ENCODE data around the gene BCAS3.

The BCAS3 gene

DNA sequence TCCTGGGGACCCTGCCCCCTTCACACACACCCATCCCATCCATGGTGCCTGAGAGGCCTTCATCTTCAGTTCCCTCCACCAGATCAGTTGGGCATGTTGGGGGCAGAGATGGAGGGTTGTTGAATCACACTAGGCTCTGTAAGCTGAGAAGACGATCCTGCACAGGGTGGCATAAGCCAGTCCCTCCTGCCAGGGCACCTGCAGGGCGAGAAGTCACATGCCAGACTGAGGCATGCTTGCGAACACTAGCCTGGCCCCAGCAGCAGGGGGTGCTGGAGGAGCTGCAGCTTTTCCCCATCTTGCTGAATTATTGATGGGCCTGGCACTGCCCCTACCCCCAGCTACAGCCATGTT lies 715.9 kb downstream of the BCAS3 start:
- DNase-seq: no peak

DNA sequence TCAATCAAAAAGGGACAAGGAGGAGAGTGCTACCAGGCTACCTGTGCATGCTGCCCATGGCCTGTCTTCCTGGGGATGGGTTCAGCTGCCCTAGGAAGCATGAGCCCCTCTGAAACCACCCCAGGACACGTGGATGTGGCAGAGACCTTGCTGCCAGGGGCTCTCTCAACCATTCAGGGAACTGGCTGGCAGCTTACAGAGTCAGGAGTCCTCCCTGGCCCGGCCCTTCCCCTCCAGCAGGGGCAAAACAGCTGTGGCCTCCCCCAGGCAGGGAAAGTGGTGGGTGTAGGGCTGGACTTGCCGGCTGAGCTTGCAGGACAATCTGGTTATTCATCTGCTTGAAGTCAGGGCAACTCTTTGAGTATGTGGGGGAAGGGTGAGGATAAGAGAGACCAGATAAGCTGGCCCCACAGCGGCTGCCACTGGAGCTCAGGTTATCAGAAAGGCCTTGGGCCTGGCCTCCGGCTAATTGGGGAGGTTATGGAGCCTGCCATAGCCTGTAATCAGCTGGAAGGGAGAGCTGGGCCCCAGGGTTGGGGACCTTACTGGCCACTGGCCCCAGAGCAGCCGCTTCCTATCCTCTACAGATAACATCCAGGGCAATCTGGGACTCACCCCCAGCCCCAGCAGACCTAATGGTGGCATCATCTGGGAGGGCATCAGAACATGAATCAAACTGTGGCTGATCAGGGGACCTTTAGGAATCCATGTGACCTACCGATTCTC lies 716.4 kb downstream of the BCAS3 start:
- no peak for DNase-seq

DNA sequence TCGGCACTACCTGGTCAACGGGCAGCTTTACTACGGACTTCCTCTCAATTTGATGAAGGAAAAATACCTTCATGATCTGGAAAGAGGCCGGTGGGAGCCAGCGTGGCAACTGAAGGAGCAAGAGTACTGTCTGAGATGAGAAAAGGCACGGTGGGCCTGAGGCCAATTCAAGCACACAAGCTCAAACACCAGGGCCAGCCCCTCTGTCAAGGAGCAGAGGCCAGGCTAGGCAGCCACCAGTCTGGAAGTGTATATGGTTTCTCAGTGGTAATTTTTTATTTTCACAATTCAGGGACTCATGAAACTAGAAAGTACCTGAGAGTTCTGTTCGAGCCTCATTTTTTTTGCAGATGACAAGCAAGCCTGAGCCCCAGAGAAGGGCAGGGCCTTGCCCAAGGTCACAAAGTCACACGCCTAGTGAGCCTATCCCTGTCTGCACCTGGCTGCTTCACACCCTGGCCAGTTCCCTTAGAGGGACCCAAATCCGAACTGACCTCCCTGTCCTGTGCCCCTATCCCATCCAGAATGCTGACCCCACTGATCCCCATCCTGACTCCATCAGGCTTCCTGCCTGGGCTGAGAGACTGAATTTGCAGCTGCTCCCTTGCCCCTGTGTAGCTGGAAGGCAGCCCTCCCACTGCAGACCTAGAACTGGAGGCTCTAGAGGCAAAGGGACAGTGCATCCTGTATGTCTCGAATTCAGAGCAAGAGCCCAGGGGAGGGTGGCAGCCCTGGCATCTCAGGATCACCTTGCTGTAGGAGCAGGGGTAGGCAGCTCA lies 717.2 kb downstream of the BCAS3 start:
- no peak for DNase-seq

DNA sequence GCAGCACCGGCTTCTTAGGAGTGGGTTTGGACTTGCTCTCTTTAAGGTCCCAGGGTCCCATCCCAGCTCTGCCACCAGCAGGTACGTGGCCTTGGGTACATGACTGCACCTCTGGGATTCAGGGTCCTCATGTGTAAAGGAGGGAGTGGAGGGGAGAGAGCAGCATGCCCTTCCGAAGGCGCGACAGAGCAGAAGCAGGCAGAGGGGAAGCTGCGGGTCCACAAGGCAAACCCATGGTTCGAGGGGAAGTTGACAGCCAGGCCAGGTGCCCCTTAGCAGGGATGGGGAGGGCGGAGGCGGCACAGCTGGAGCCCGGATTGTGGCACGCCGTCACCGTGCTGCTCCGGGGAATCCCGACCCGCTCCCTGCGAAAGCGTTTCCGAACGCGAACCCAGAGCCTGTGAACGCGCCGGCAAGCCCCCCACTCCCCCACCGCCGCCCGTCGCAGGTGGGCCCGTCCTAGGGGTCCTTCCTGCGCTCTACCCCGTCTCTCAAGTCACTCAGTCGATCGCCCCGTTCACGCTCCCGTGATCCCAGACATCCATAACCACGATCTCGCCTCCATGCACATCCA lies 717.8 kb downstream of the BCAS3 start:
- DNase-seq: no peak

DNA sequence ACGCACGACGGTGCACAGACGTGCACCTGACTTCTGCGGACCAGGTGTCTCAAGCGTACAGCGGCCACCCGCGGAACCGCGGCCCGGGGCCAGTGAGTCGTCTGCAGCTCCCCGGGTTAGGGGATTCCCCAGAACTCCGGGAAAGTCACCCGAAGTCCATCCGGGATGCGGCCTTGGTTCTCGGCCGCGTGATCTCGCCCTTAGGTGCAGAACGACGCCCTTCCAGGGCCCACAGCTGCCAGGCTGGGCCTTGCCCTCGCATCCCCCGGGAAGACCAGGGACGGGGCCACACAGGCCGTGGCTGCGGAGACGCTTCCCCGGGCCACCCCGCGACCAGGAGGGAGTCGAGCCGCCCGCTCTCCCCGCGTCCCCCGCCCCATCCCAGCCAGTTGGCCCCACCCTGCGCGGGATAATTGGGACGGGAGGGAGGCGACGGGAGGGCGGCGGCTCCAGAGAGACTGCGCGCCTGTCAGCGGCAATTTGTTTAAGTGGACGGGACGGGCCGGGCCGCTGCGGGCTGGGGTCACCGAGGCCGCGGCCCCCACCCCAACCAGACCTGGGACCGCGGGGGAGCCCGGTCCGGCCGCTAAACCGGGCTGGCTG lies 718.4 kb downstream of the BCAS3 start:
- DNase-seq: no peak

DNA sequence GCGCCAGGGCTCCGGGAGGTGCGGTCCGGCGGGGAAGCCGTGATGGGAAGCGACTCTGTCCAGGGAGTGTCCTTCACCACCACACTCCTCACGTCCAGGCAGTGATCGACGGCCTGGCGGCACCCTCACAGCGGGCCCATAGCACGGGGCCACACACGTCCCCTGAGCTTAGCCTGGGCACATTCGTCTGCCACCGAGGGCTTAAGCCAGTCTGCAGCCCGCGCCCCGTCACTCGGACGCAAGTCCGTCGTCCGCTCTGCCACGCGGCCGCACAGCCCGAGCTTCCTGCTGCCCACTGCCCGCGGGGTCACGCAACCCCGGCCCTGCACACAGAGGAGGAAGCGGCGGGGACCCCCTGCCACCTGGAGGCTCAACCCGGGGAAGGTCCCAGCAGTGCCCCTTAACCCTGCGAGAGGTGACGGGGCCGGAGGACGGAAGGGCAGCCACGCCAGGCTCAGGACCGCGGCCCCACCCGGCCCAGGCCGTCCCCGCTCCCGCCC lies 719.0 kb downstream of the BCAS3 start:
- DNase-seq: no peak

DNA sequence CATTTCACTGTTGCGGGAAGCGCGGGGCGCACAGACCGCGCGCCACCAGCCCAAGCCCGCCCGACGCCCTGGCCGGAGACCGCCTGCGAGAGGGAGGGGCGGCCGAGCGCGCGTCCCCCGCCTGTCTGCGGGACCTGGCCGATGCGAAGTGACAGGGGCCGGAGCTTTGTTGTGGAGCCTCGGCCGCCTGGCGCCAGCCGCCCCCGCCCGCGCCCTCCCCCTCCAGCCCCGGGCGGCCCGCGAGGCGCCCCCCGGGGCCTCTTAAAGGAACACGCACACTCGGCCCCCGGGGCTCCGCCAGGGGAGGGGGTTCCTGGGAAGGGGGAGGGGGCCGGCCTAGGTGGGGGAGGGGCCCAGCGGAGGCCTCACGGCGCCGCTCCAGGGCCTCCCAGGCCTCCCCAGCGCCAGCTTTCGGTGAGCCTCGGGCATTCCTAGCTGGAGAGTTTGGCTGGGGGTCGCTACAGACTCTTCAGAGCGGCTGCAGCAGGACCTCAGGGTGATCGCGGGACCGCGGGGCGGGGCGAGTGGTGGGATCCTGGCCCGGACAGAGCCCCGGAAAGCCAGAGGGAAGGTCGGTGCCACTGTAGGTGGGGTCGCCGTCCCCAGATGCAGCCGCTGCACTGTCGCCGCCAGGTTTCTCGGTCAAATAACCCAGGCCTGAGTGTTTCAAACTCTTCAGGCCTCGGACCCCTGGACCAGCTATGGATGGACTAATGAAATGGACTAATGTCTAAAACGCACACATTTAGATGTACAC lies 719.6 kb downstream of the BCAS3 start:
- peak in 2 of 3 experiments; percentile 27 to 42 for DNase-seq

DNA sequence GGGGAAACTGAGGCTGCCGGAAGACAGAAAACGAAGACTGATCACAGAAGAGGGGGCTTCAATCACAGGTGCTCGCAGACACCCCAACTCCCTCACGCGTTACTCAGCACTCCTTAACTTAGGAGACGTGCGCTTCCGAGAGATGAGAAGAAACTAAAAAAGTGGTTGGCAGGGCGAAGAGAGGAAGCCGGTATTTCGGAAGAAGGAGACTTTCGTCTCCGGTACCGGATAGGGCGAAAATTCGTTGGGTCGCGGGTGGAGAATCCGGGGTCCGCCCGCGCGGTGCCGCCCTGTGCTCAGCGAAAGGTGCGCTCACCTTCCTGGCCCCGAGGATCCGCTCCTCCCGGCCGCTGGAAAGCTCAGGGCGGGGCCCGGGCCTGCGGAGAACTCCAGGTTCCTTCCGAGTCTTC lies 721.1 kb downstream of the BCAS3 start:
- peak in 2 of 3 experiments; percentile 50 to 51 for DNase-seq

DNA sequence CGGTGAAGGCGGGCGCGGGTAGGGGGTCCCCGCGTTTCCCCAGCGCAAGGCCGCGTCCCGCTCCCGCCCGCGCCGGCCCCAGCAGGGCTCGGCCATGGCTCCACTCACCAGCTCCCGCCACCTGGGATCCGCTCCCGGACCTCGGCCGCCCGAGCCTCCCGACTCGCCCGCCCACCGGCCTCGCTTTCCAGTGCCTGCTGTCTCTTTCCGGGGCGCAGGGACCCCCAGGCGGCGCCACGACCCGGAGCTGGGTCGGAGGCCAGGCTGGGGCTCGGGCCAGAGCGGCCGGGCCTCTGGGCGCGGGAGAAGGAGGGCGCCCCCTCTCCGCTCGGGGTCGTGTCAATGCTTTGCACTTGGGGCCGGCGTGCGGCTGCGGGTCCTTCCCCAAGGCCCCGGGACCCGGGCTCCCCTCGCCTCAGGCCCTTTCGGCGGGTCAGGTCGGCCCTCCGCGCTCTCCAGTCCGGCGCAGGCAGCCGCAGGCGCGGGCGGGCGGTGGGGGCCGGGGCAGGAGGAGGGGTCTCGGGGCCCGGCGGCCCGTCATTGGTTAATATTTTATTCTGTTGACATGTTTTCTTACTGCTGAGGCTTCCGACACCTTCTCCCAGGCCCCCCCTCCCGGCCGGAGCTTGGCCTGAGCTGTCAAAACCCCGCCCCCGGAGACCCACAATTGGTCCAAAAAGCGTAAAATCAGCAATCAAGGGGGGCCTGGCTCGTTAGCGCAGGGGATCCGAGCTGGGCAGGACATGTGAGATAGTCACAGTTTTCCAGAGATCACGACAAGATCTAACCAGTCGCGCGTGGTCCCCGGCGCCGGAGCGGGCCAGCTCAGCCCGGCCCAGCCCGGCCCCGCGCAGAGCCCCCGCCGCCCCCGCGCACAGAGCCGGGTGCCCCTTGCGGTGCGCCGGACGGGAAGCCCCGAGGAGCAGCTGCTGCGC lies 721.7 kb downstream of the BCAS3 start, which contains the start of gene TBX2:
TSS of gene TBX2 (plus strand) at position 713 of the 935 bp plus-strand sequence. CDS start 334 bp downstream, outside the sequence.
- peak in 2 of 3 experiments; percentile 62 to 72 for DNase-seq

DNA sequence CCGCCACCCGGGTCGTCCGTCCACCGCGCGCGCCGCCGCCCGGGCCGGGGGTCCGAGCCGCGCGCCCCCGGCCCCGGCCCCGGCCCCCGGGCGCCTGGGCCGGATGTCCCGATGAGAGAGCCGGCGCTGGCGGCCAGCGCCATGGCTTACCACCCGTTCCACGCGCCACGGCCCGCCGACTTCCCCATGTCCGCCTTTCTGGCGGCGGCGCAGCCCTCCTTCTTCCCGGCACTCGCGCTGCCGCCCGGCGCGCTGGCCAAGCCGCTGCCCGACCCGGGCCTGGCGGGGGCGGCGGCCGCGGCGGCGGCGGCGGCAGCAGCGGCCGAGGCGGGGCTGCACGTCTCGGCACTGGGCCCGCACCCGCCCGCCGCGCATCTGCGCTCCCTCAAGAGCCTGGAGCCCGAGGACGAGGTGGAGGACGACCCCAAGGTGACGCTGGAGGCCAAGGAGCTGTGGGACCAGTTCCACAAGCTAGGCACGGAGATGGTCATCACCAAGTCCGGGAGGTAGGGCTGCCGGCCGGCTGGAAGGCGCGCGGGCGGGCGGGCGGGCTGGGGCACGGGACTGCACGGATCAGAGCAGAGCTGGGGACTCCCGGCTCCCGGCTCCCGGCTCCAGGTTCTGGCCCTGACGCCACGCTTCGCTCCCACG lies 722.5 kb downstream of the BCAS3 start:
- DNase-seq: peak in 2 of 3 experiments; percentile 15 to 41

DNA sequence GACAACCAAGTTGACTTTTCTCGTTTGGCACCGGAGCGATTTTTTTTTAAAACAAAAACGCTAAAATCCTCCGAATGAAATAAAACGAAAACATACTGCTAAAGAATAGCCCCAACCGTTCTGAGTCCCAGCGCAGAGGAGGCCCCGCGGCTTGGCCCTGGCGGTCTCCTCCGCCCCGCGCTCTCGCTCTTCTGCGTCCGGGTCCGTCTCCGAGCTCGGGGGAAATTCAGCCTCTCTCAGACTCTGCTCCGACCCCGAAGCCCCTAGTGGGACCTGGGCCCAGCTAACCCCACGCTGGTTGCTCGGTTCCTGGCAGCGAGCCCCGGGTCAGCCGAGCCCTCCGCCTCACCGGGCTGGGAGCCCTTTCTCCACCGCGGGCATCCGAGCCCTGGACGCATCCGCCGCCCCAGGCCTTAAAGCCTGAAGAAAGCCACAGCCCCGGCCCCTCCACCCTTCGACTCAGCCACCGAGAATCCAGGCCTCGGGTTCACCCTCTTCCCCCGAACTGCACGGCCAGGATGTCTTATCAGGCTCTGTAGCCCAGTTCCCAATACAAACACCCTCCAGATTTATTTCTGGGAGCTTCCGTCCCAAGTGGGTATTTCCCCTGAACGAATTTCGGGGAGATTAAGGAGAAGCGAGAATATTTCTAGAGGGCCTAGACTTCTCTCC lies 723.2 kb downstream of the BCAS3 start:
- no peak for DNase-seq

DNA sequence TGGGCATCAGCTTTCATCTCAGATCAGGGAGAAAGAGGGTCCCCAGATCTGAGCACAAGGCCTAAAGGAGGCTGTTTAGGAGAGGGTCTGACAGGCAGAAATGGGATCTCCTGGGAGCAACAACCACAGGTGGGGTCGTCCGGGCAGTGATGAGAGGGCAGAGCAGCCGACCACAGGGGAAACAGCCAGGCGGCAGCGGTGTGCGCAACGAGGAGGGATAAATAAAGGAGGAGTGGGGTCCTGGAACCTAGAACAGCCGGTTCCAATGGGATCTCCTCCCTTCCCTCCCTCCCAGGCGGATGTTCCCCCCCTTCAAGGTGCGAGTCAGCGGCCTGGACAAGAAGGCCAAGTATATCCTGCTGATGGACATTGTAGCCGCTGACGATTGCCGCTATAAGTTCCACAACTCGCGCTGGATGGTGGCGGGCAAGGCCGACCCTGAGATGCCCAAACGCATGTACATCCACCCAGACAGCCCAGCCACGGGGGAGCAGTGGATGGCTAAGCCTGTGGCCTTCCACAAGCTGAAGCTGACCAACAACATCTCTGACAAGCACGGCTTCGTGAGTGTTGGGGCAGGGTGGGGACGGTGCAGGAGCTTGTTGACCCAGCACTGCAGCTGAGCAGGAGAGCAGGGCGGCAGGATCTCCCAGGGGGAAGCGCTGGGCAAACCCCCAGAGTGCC lies 723.9 kb downstream of the BCAS3 start:
- DNase-seq: no peak

DNA sequence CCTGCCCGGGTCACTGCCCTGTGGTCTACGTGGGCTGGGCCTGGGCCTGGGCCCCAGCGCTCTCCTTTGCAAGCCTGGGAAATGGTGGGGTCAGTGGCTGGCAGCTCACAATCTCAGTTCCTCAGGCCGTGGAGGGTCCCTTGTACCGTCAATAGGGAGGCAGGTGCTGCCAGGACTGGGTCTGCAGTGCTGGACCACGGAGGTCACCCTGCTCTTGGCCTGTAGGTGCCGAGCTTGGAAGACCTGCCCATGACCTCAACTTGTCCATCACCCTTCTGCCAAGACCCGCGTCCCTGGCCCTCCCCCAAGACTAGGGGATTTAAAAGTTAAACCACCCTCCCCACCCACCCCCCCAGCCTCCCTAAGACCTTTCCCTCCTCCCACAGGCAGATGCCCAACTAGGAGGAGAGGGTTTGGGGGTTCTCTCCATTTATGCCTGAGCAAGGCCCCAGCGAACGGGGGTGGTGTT lies 724.5 kb downstream of the BCAS3 start:
- DNase-seq: no peak

DNA sequence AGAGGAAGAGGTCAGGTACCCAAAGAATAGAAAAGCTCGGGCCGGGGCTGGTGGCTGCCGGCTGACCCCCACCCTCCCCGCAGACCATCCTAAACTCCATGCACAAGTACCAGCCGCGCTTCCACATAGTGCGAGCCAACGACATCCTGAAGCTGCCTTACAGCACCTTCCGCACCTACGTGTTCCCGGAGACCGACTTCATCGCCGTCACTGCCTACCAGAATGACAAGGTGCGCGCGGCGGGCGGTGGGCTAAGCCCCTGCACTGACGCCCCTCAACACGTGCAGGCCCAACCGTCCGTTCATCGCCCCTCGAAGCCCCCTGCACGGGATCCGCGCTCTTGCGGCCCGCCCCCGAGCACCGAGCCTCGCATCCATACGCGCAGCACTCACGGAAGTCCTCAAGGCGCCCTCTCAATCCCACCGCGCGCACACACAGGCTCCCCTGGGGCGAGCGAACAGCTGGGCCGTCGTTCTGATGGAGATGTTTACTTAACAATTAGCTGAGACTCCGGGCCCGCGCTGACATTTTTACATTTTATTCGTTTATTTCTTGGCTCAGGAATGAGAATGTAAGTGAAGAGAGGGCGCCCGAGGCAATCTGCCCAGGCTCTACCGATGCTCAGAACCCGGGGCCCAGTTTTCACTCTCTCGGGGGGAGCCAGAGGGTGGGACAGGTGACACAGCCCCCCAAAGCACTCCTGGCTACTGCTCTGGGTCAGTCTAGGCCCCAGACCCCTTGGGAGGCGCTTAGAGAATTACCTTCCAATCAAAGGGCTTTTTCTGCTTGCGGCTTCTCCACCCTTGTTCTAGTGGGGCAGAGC lies 725.5 kb downstream of the BCAS3 start:
- DNase-seq: peak; percentile 48 to 77 (median 72)

DNA sequence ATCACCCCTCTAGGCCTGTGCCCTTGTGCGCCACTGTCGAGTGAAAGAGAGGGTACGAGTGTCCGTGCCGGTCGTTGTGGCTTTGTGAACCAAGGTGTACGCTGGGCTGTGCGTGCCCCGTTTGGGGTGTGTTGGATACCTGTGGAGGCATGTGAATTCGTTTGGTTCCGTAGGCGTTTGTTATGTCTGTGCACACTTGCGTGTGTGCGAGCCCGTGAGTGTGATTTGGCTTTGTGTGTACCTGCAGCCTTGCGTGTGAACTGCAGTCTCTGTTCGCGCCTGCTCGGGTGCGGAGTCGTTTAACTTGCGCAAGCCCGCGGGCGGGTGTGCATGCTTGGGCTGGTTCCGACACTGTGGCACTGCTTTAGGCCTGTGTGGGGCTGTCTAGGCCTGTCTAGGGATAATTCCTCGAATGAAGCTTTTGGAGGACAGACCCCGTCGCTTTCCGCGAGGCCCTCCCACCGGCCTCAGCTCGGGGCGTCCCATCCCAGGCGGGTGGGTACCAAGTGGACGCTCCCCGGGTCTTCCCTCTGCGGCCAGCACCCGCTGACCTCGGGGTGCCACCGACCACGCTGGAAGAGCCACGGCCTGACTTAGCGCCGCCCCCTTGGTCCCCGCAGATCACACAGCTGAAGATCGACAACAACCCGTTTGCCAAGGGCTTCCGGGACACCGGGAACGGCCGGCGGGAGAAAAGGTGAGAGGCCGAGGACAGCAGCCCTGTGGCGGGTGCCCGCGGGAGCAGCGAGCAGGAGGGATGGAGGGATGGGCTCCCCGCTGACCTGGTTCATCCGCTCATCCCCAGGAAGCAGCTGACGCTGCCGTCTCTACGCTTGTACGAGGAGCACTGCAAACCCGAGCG lies 726.4 kb downstream of the BCAS3 start:
- DNase-seq: no peak

DNA sequence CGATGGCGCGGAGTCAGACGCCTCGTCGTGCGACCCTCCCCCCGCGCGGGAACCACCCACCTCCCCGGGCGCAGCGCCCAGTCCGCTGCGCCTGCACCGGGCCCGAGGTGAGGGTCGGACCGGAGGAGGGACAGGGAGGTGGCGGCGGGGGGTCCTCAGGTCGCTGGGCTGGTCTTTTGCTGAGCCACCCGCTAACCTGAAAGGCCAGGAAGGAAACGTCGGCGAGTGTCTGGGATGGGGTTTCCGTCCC lies 726.9 kb downstream of the BCAS3 start:
- no peak for DNase-seq

DNA sequence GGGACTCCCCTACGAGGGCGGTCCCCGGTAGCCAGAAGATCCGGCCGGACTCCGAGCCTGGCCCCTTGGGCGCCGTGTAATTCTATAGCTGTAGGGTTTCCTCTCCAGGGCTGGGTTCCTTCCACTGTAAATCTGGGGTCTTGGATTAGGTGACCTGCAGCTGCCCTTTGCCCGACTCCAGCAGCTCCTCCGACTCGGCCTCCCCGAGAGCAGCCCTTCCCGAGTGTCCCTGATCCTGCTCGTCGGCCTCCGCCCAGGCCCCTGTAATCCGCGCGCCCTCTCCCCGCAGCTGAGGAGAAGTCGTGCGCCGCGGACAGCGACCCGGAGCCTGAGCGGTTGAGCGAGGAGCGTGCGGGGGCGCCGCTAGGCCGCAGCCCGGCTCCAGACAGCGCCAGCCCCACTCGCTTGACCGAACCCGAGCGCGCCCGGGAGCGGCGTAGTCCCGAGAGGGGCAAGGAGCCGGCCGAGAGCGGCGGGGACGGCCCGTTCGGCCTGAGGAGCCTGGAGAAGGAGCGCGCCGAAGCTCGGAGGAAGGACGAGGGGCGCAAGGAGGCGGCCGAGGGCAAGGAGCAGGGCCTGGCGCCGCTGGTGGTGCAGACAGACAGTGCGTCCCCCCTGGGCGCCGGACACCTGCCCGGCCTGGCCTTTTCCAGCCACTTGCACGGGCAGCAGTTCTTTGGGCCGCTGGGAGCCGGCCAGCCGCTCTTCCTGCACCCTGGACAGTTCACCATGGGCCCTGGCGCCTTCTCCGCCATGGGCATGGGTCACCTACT lies 727.4 kb downstream of the BCAS3 start:
- no peak for DNase-seq

Measured in NCI-H1417 (cell line).